H7 (cell line): ENCODE data around the gene SERTAD2. TPM values are rescaled to one million over a fixed set of nuclear protein-coding genes. Genes with fewer than 3 reads are reported as not detected.

Source experiments
- DNase-seq: peaks from one replicate; pipeline ENCODE4 v3.0.0; 2012
- H3K27me3 ChIP-seq: 2 replicates; pipeline ENCODE4 v1.6.0; 2011; ENCODE audit warnings: mild to moderate bottlenecking, low read length; ENCODE audit not compliant: control insufficient read depth, insufficient read depth
- H3K36me3 ChIP-seq: replicated peaks from 2 replicates; pipeline ENCODE4 v1.5.1; 2011; ENCODE audit warnings: low read length; ENCODE audit not compliant: control insufficient read depth, insufficient read depth
- H3K4me3 ChIP-seq: 2 replicates; pipeline ENCODE4 v1.5.1; 2011; ENCODE audit warnings: low read depth, mild to moderate bottlenecking, control low read depth, low read length, moderate library complexity; ENCODE audit not compliant: insufficient read depth
- total RNA-seq: library from RNA; depleted of rRNA; stranded (reverse); fragments of >200 nt; shearing (Covaris generic); gene quantifications from 2 replicates; pipeline ENCODE4 v1.2.3, GENCODE V29; 2014; rRNA removed

SERTAD2 gene, protein sequence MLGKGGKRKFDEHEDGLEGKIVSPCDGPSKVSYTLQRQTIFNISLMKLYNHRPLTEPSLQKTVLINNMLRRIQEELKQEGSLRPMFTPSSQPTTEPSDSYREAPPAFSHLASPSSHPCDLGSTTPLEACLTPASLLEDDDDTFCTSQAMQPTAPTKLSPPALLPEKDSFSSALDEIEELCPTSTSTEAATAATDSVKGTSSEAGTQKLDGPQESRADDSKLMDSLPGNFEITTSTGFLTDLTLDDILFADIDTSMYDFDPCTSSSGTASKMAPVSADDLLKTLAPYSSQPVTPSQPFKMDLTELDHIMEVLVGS
- total RNA-seq, result 4.0 and 4.4 TPM in 2 replicates

DNA sequence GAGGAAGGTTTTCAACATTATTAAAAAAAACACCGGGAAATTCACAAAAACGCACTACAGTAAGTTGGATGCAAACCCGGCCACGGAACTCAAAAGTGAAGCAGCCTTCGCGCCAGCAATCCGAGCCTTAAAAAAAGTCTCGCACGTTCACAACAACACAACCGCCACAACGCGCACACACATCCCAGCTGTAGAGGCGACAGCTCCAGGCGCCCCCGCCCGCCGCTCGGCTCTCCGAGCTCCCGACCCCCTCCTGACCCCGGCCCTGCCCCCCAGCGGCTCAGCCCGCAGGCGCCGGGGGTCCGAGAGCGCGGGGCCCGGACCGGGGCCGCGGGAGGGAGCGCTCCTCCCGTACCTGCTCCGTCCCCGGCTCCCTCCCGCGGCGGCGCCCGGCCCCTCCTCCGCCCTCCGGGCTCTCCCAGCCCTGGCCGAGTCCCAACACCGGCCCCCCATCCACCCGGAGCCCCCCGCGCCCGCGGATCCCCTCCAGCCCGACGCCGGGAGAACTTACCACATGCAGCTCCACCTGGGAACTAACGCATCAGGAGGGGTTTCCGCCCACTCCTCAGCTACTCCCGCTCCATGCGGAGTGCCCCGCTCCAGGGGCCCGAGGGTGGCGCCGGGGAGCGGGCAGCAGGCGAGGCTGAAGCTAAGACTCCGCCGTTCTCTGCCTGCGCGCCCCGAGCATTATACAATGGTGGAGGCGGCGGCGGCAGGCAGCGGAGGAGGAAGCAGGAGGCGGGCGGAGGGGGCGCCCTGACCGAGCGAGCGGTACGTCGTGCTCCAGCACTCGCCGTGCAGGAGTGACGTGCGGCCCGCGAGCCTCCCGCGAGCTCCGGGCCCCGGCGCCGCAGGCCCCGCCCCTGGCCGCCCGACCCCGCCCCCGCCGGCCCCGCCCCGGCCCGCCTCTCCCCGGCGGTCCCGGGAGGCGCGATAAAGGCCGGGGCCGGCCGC lies at the start of gene SERTAD2:
TSS of gene SERTAD2 (minus strand) at position 805 of the 954 bp plus-strand sequence. CDS start 17,042 bp downstream, outside the sequence.
- peak; percentile 99 for DNase-seq

DNA sequence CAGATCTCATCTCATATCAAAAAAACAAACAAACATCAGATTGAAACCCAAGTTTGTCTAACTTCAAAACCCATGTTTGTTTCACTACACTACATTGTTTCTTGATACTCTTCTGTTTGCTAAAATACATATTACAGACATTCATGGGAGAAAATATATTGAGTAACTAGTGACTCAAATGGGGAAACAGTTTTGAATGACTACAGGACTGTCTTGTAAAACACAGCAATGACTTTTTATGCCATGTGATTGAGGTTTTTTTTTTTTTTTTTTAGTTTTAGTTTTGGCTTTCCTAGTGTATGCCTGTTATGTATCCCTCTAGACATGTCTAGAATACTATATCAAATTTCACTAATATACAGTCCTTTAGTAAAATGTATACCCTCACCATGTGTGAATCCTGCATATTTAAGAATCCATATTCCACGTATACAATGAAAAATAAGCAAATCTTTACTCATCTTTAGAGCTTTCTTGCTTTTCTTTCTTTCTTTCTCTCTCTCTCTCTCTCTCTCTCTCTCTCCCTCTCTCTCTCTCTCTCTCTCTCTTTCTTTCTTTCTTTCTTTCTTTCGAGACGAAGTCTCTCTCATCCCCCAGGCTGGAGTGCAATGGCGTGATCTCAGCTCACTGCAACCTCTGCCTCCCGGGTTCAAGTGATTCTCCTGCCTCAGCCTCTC lies 46.6 kb upstream of the SERTAD2 start:
- Histone ChIP-seq H3K27me3 (no peaks in the 10 kb centered on the region), H3K36me3 (no peaks in the 10 kb centered on the region), H3K4me3 (no peak overlapping the region)
- no peak for DNase-seq

More for the DNA sequence above, at the start of gene SERTAD2:
- Histone ChIP-seq H3K36me3 (no peaks in the 10 kb centered on the region), H3K4me3 (peak within 1 kb of the TSS; percentile 75), H3K27me3 (peaks cover 11% of the 10 kb centered on the region)

DNA sequence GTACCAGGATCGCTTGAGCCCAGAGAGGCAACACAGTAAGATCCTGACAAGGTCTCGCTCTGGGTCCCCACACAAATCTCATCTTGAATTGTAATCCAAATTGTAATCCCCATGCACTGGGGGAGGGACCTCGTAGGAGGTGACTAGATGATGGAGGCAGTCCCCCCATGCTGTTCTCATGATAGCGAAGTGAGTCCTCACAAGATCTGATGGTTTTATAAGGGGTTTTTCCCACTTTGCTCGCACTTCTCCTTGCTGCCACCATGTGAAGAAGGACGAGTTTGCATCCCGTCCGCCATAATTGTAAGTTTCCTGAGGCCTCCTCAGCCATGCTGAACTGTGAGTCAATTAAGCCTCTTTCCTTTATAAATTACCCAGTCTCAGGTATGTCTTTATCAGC lies 46.0 kb upstream of the SERTAD2 start:
- DNase-seq, result no peak

DNA sequence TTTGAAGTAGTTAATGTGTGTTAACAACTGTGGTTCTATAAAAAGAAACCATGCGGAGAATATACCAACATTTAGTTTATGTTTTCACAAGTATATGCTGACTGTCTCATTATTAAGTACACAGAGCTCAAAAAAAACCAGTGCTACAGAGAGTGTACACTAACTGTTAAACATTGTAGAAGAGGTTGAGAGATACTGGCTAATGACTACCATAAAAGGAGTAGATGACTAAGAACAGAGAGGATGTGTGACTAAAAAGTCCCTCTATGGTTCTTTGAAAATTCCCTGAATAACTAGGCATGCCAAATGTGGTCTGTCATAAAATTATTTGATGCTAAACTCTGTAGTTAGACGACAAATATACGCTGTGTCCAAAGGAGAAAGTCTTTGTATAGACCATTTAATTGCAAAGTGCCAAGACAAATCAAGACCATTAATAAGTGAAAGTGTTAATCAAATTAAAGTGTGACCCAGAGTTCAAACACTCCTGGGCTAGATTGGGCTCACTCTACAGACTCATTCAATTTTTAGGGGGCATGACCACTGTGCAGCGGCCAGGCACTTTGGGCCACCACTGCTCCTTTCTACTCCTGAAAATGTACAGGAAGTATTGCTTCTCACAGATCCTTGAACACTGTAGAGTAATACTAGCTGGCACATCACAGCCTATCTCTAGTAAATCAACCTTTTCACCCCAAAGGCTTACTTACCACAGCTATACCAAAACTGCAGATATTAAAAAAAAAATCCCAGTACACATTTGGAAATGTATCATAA lies 45.1 kb upstream of the SERTAD2 start:
- Histone ChIP-seq H3K27me3 (no peaks in the 10 kb centered on the region), H3K4me3 (no peak overlapping the region), H3K36me3 (no peaks in the 10 kb centered on the region)
- no peak for DNase-seq

More for the DNA sequence above, 46.0 kb upstream of the SERTAD2 start:
- Histone ChIP-seq H3K4me3 (no peak overlapping the region), H3K27me3 (no peaks in the 10 kb centered on the region), H3K36me3 (no peaks in the 10 kb centered on the region)

DNA sequence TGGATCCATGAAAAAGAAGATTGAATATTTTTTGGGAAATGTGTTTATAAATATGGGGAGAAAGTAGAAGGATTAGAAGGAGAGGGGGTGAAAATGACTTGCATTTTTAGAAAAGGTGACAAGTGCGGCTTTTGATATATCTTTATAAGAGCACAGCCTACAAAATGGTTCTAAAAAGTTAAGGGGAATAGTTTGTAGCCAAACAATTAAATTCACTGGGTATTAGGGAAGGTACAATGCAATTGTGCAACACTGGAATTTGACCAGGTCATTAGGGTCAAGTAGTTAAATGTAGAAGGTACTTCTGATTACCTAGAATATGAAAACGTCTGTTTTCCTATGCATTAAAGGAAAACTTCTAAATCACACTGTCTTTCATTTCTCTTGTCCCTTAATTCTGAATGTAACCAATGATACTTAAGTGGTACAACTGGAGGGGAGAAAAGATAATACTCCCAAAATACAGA lies 44.5 kb upstream of the SERTAD2 start:
- no peak for DNase-seq
- Histone ChIP-seq H3K4me3 (no peak overlapping the region), H3K27me3 (no peaks in the 10 kb centered on the region), H3K36me3 (no peaks in the 10 kb centered on the region)

DNA sequence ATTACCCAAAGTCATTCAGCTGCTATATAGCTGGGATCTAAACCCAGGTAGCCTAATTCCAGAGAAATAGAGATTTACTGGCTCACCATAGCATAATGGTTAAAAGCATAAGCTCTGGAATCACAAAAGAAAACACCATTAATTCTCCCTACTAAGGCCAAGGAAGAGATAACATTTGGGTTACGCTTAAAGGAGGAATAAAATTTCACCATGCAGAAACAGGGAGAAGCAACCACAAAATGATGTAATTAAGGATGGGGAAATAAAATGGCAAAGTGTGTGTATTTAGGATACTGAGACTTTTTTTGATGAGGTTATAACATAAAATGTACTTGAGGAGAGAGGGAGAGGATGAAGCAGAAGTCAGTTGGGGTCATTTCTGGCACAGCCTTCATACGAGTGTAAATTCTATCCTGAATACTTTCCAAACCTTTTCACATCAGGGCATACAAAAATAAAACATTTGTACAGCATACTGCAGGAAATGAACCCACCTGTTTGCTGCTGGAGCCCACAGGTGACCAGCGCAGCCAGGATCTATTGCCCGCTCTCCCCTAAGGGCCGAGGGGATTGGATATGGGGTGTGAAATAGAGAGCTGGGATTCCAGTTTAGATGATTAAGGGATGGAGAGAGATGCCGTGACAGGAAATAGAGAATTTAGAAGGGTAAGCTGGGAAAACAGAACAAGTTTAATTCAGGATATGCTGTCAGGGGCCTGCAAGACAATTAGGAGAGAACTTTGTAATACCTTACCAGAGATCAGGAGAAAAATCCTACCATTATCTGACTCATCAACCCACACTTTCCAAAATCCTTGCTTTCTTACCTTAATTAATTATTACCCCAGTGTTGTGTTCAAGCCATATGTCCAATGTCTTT lies 43.8 kb upstream of the SERTAD2 start:
- Histone ChIP-seq H3K27me3 (no peaks in the 10 kb centered on the region), H3K4me3 (no peak overlapping the region), H3K36me3 (no peaks in the 10 kb centered on the region)
- DNase-seq, result no peak

DNA sequence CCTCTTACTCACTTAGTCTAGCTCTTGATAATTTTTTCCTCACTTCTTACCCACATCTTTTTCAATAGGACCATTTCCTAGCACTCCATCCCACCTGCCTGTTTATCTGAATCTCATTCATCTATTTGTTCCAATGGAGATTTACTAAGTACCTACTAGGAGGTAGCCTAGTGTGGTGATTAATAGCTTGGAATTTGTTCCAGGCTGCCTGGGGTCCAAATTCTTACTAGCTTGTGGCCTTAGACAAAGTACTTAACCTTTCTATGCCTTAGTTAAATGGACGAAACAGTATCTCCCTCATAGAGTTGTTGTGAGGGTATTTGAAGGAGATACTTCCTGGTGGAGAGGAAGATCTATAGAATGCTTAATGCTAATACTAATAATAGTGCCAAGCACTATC lies 42.9 kb upstream of the SERTAD2 start:
- Histone ChIP-seq H3K36me3 (no peaks in the 10 kb centered on the region), H3K4me3 (no peak overlapping the region), H3K27me3 (no peaks in the 10 kb centered on the region)
- DNase-seq, result no peak

DNA sequence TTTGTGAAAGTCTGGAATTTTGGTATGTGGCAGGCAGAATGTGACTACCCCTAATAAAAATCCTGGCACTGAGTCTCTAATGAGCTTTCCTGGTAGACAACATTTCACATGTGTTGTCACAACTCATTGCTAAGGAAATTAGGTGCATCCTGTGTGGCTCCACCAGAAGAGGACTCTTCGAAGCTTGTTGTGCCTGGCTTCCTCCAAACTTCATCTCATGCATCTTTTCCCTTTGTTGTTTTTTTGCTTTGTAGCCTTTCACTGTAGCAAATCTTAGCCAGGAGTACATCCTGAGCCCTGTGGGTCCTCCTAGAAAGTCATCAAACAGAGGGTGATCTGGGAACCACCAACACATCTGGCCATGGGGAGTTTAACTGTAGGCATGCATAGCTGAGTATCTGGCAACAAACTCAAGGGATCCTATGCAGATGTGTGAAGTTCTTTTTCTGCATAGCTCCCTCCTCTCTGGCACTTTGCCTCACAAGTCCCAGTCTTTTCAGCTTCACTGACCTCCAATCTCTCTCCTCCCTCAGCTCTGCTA lies 42.1 kb upstream of the SERTAD2 start:
- Histone ChIP-seq H3K27me3 (no peaks in the 10 kb centered on the region), H3K4me3 (no peak overlapping the region), H3K36me3 (no peaks in the 10 kb centered on the region)
- no peak for DNase-seq

DNA sequence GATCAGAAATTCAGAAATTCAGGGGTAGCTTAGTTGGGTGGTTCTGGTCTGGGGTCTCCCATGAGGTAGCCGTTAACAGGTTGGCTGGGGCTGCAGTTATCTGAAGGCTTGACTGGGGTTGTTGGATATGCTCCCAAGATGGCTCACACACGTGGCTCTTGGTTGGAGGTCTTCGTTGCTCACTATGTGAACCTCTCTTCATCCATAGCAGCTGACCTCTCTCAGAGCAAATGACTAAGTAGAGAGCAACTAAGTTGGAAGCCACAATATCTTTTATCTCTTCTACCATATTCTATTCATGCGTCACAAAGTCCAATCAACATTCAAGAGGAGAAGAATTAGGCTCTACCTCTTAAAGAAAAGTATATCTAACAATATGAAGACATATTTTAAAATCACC lies 38.7 kb upstream of the SERTAD2 start:
- Histone ChIP-seq H3K4me3 (no peak overlapping the region), H3K27me3 (no peaks in the 10 kb centered on the region), H3K36me3 (no peaks in the 10 kb centered on the region)
- no peak for DNase-seq

DNA sequence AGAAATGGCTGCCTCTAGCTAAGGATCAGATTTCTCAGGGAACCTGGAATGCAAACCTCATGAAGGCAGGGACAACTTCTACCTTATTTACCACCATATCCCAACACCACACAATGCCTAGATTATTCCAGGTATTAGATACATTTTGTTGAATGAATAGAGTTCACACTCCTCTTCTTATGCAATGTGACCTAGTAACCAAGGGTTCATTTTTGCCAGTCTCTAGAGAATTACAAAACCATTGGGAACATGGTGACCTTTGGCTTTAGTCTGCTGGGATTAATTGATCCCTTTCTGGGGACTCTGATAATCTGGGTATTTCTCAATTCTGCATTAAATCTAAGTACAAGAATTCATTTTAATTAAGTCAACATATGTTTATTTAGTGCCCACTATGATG lies 35.2 kb upstream of the SERTAD2 start:
- Histone ChIP-seq H3K36me3 (no peaks in the 10 kb centered on the region), H3K27me3 (no peaks in the 10 kb centered on the region), H3K4me3 (no peak overlapping the region)
- no peak for DNase-seq

DNA sequence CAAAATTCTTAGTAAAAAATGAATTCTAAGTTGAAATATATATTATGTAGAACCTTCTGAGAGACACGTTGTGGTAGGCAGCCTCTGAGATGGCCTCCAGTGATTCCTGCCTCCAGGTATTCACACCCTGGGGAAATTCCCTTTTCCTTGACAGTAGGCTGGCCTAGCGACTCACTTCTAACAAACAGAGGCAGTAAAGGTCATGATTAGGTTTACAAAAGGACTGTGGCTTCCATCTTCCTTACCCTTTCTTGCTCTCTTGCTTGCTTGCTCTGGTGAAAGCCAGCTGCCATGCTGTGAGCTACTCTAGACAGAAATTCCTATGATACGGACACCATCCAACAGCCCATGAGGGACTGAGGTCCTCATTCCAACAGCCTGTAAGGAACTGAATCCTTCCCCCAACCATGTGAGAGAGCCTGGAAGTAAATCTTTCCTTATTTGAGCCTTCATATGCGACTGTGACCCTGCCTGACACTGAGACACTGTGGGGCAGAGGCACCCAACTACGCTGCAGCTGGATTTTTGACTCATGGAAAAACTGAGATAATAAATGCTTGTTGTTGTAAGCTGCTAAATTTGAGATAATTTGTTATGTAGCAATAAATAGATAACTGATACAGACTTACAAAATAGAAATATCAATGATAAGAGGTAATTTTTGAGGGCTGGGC lies 32.7 kb upstream of the SERTAD2 start:
- DNase-seq, result no peak
- no peak overlapping the region for H3K4me3 ChIP-seq
- H3K27me3 ChIP-seq, result no peaks in the 10 kb centered on the region
- no peaks in the 10 kb centered on the region for H3K36me3 ChIP-seq

DNA sequence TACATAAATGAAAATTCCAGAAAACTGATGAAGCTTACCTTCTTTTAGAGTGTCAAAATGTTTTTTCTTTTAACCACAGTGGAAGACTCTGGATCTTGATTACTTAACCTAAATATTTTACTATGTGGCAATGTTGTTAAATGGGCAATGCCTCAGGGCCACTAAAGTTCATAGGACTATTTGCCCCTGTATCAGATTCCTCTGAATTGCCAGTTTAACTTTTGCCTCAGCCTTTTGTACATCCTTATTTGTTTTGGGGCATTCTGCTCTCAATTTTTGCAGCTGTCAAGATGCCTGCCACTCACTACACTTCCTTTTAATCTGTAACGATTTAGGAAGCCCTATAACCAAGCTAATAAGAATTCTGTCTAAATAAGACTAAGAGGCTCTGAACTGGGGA lies 31.7 kb upstream of the SERTAD2 start:
- Histone ChIP-seq H3K36me3 (no peaks in the 10 kb centered on the region), H3K4me3 (no peak overlapping the region), H3K27me3 (no peaks in the 10 kb centered on the region)
- no peak for DNase-seq
